Measurements from ENCODE around the gene MEX3D.

DNA sequence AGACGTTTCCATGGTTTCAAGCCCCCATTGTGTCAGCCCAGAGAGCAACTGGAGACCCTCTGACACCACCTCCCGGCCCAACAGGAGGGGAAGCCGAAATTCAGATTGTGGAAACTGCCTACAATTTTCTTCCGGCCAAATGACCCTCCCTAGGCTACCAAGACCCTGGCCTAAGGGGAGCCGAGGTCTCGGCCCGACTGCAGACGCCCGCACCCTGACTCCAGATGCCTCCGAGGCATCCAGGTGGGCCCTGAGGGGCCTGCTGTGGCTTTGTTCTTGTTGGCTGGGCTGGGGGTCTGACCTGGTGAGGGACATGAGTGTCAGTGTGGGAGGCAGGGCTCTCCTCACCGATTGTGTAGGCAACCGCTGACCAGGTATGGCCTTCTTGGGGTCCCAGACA, 9.6 kb downstream of the MEX3D start:
- TF ChIP-seq, protein P1, sequence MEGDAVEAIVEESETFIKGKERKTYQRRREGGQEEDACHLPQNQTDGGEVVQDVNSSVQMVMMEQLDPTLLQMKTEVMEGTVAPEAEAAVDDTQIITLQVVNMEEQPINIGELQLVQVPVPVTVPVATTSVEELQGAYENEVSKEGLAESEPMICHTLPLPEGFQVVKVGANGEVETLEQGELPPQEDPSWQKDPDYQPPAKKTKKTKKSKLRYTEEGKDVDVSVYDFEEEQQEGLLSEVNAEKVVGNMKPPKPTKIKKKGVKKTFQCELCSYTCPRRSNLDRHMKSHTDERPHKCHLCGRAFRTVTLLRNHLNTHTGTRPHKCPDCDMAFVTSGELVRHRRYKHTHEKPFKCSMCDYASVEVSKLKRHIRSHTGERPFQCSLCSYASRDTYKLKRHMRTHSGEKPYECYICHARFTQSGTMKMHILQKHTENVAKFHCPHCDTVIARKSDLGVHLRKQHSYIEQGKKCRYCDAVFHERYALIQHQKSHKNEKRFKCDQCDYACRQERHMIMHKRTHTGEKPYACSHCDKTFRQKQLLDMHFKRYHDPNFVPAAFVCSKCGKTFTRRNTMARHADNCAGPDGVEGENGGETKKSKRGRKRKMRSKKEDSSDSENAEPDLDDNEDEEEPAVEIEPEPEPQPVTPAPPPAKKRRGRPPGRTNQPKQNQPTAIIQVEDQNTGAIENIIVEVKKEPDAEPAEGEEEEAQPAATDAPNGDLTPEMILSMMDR (IDR thresholded peaks at IDR 0.05), result no peak
- TF ChIP-seq POLR2A (IDR thresholded peaks at IDR 0.05), result no peak

Data from esophagus squamous epithelium (tissue), 4 donors.